ELR (cell line): ENCODE results near the gene ZFAND2B.

ENCODE experiments used
- DNase-seq: peaks from one replicate; pipeline ENCODE4 v3.0.0-alpha.2; 2015; ENCODE audit warnings: low read depth

ZFAND2B gene

GRCh38 chr2:219220652-219221402 lies 14.2 kb downstream of the ZFAND2B start:
- DNase-seq = no peak

DNA sequence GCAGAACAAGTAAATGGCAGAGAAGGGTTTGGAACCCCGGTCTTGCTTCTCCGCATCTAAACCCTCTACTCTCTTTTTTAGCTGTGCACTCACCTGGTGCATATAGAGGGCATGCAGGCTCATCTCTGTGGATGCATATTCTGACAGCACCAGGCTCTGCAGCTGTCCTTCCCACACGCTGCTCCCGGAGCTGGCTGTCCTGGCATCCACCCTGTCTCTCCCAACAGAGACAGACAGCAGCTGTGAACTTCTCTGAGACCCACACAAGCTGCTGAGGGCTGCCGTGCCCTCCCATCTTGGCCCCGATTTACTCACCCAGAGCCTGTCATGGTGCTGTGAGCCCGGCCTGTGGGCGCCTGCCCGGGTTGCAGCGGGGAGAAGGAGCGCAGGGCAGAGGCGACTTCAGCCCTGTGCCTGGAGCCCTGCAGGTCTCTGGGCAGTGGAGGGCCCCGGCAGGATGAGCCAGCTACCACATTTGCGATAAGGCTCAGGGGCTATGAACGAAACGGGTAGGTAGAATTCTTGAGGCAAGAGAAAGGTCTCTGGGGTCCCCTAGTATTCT lies 15.5 kb downstream of the ZFAND2B start:
- DNase-seq = no peak

- no peak for DNase-seq
Measured at GRCh38 chr2:219223831-219224610, 17.4 kb downstream of the ZFAND2B start.

DNA sequence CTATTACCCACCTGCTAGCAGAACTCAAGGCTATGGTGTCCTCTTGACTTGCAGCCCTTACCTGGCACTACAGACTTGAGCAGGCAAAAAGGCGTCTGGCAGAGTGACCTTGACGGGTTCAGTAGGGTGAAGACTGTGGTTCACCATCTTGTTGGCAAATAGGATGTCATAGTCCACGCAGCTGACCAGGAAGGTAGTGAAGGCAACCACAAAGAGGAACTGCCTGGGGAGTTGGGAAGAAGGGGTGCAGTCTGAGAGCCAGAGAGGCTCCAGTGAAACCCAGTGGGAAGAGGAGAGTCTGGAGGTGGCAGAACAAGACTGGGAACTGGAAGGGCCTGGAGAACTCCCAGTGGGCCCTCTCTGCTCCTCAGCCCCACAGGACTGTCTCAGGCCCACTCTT lies 18.8 kb downstream of the ZFAND2B start:
- no peak for DNase-seq

- peak; percentile 16 for DNase-seq
Measured at GRCh38 chr2:219228041-219228910, 21.7 kb downstream of the ZFAND2B start.

GRCh38 chr2:219228911-219229304 lies 22.3 kb downstream of the ZFAND2B start:
- DNase-seq = no peak

- peak; percentile 100 for DNase-seq
Measured at GRCh38 chr2:219229305-219230058, 22.9 kb downstream of the ZFAND2B start, which contains the start of the genes ANKZF1 and ATG9A. TSS of gene ANKZF1 (plus strand) at chr2:219229806. CDS start at chr2:219230258, 452 bp downstream. TSS of gene ATG9A (minus strand) at chr2:219229636. CDS start at chr2:219228024, 1,612 bp downstream.

DNA sequence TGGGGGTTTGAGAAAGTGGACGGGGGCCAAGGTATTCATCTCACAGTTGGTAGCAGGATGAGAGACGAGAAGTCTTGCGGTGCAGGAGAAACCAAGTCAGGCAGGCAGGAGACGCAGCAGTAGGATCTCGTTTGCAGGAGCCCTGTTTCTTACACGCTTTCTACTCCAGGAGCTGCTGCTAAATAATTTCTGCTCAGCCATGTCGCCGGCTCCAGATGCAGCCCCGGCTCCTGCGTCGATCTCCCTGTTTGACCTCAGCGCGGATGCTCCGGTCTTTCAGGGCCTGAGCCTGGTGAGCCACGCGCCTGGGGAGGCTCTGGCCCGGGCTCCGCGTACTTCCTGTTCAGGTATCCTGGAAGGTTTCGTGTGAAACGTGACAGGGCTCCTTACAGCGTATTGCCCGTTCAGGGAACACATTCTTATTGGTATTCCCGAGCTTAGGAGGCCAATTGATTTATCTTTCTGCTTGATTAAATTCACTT lies 23.5 kb downstream of the ZFAND2B start:
- DNase-seq = peak; percentile 74

- DNase-seq = no peak
Measured at GRCh38 chr2:219234331-219234730, 27.7 kb downstream of the ZFAND2B start.

DNA sequence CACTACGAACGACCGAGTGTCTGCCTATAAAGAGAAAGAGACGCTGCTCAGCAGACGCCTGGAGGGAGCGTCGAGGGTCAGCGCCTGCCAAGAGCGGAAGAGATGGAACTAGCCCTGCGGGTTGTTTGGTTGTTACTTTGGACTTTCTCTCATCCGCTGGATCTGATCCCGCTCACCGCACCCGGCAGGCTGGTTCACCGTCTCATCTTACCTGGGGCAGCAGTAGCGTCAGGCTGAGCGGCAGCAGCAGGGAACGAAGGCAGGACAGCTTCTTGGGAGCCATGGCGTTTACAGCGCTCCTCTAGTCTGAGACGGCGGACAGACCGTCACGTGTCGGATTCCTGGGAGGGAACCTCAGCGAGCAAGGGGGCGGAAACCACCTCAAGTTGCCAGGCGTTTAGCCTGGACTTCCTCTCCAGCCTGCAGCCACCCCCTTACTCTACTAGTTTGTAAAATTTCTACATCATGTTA lies 36.7 kb downstream of the ZFAND2B start:
- DNase-seq = no peak

- no peak for DNase-seq
Measured at GRCh38 chr2:219244789-219245147, 38.2 kb downstream of the ZFAND2B start.

DNA sequence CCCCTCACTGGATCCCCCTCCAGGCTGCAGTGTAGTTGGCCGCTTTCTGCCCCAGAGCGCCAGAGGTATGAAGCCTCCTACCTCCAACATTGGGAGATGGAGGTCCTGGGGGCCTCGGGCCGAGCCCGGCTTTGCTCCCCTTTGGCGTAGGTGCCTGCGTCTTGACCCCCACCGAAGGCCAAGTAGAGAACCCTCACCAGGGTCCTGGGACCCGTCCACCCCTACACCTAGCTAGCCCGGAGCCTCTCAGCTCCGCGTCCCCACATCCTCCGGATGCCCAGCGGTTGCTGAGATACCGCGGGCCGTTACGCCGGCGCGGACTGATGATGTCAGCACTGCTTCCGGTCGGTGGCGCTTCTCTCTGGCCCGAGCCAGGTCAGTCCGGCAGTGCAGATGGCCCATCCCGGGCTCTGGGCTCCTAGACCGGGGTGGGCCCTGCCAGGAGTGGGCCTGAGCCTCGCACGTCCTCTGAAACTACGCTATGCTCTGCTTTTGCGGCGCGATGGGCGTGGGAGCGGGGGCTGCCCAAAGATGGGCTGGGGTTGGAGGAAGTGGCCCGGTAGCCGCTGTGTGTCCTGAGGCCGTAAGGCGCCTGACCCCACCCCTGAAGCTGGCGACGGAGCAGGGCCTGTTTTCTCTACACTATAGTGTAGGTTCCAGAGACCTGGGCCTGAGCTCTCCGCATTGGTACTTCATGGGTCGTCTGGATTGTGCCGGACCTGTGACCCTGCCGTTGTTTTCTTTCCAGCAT lies 38.7 kb downstream of the ZFAND2B start, which contains the start of the genes GLB1L and STK16:
GLB1L (minus strand) TSS at position 297 of the 751 bp plus-strand sequence. CDS start 1,871 bp downstream, outside the sequence.
STK16 (plus strand) TSS at position 332 of the 751 bp plus-strand sequence. CDS start 521 bp downstream, outside the sequence.
- DNase-seq = peak; percentile 94

DNA sequence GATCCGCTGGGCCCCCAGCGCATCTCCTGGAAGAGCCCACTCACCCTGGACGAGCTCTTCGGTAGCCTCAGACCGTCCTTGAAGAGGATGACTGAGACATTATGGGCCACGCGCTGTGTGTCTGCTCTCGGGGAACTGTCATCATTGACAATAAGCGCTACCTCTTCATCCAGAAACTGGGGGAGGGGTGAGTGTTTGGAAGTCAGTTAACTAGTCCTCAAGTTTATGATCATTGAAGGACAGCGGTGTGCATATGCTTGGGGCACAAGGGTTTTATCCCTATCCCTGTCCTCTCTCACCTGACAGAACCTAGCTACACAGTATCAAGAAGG lies 39.3 kb downstream of the ZFAND2B start:
- peak; percentile 23 for DNase-seq

GRCh38 chr2:219246559-219246958 lies 40.0 kb downstream of the ZFAND2B start:
- no peak for DNase-seq

GRCh38 chr2:219247678-219248642 lies 41.4 kb downstream of the ZFAND2B start:
- DNase-seq = no peak

GRCh38 chr2:219248845-219249202 lies 42.2 kb downstream of the ZFAND2B start:
- no peak for DNase-seq

DNA sequence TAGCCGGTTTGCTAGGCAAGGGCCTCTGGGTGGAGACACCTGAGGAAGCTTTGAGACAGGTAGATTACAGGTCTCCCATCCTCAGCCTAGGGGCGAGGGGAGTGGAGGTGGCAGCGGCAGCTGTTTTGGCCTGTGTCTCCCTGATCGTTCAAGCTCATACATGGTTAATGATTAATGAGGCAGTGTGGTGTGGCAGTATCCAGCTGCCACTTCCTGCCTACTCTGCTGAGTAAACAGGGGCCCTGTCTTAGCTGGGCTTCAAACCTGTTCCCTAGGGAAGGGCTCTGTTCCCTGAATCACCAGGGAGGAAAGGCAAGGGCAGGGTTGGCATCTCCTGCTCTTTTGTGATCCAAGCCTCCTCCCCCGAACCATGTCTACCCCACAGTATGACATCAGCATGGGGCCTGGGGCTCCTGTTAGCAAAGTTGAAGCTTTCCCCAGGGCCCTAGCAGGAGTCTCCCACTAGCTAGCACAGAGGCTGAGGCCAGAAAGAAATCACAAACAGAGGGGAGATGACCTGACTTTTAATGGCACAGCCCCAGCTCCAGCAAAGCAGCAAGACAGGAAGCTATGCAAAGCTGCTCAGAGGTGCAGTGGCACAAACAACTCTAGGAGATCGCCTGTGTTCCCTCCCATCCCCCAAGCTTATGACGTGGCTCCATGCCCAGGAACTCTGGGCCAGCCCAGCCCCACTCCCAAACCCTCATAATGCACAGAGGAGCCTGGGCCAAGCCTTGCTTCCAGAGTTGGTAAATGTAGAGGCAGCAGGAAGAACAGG lies 42.8 kb downstream of the ZFAND2B start:
- DNase-seq = peak; percentile 63
